ENCODE data around the gene MTMR3. TPM values are rescaled to one million over a fixed set of nuclear protein-coding genes. Genes with fewer than 3 reads are reported as not detected.

Gene MTMR3
- total RNA-seq, 2 experiments from 2014 or later, result 16.3 to 16.9 TPM

DNA sequence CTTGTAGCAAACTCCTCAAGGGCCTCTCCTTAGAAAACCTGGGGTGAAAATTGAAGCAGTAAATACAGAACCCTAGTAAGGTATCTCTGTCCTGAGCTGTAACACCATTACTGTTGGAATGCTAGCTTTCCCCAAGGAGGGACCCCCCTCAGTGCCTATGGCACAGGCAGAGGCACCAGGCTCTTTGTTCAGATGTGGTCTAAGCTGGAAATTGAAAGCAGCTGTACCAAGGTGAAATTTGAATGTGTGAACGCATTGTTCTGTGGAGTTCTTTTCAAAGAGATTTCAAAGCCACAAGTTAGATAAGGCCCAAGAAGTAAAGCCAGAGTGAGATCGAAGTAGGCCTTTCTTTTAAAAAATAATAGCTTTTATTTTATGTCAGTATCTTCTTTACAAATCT lies 125.4 kb downstream of the MTMR3 start:
- Mint-ChIP-seq H3K4me1 (peaks cover 4% of the 10 kb centered on the region), H3K36me3 (no peaks in the 10 kb centered on the region), H3K27me3 (no peaks in the 10 kb centered on the region), H3K9me3 (no peaks in the 10 kb centered on the region), H3K27ac (no peak overlapping the region), H3K4me3 (no peak overlapping the region)
- no peak for DNase-seq

GRCh38 chr22:30009478-30009877 lies 126.5 kb downstream of the MTMR3 start:
- no peak overlapping the region for H3K4me3 Mint-ChIP-seq
- peaks cover 2% of the 10 kb centered on the region for H3K36me3 Mint-ChIP-seq
- no peak overlapping the region for H3K27ac Mint-ChIP-seq
- DNase-seq, result no peak
- no peaks in the 10 kb centered on the region for H3K27me3 Mint-ChIP-seq
- peaks cover 4% of the 10 kb centered on the region for H3K4me1 Mint-ChIP-seq
- H3K9me3 Mint-ChIP-seq, result no peaks in the 10 kb centered on the region

DNA sequence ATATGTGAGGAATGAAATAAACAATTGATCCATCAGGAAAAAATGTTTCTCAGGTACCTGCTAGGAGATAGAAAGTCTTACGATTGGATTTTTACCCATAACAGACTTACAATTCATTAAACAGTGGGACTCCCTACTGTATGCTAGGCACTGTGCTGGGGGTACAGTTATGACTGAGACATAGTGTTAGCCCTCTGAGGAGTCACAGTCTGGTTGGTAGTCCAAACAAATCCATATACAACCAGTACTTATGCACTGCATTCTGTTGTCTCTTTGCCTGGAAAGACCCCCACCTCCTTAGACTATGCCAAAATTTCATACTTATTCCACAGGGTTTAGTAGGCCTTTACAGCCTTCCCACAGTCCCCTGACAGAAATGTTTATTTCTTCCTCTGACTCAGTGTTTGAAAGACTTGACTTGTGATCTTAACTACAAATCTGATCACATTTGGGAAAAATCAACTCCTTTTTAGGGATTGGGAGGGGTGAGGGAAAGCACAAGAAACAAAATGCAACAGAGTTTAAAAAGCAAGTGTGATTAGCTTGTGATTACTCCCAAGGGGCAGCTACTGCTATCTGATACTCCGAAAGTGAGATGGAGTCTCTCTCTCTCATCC lies 127.9 kb downstream of the MTMR3 start:
- no peaks in the 10 kb centered on the region for H3K9me3 Mint-ChIP-seq
- peaks cover 4% of the 10 kb centered on the region for H3K4me1 Mint-ChIP-seq
- peaks cover 4% of the 10 kb centered on the region for H3K36me3 Mint-ChIP-seq
- no peak overlapping the region for H3K27ac Mint-ChIP-seq
- no peak for DNase-seq
- no peak overlapping the region for H3K4me3 Mint-ChIP-seq
- no peaks in the 10 kb centered on the region for H3K27me3 Mint-ChIP-seq

GRCh38 chr22:30013201-30013600 lies 130.2 kb downstream of the MTMR3 start:
- no peaks in the 10 kb centered on the region for H3K27me3 Mint-ChIP-seq
- peaks cover under 1% of the 10 kb centered on the region for H3K4me1 Mint-ChIP-seq
- H3K36me3 Mint-ChIP-seq, result peaks cover 5% of the 10 kb centered on the region
- H3K4me3 Mint-ChIP-seq, result no peak overlapping the region
- no peak overlapping the region for H3K27ac Mint-ChIP-seq
- DNase-seq, result no peak
- H3K9me3 Mint-ChIP-seq, result no peaks in the 10 kb centered on the region

DNA sequence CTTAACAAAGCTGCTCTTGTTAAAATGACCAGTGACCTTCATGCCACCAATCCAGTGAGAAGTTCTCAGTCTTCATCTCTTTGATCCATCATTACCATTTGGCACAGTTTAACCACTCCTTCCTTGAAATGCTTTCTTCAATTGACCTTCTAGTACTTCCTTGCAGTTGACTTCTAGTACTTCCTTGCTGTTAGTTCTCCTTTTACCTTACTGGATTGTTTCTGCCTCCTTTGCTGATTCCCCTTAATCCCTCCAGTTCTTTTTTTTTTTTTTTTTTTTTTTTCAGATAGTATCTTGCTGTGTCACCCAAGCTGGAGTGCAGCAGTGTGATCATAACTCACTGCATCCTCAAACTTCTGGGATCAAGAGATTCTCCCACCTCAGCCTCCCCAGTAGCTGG lies 131.3 kb downstream of the MTMR3 start:
- Mint-ChIP-seq H3K4me1 (no peaks in the 10 kb centered on the region), H3K4me3 (no peak overlapping the region), H3K27me3 (no peaks in the 10 kb centered on the region), H3K9me3 (no peaks in the 10 kb centered on the region), H3K36me3 (peaks cover 6% of the 10 kb centered on the region), H3K27ac (no peak overlapping the region)
- no peak for DNase-seq

GRCh38 chr22:30015229-30015797 lies 132.3 kb downstream of the MTMR3 start:
- no peak overlapping the region for H3K27ac Mint-ChIP-seq
- DNase-seq, result no peak
- H3K4me3 Mint-ChIP-seq, result no peak overlapping the region
- no peaks in the 10 kb centered on the region for H3K4me1 Mint-ChIP-seq
- H3K36me3 Mint-ChIP-seq, result peaks cover 6% of the 10 kb centered on the region
- no peaks in the 10 kb centered on the region for H3K27me3 Mint-ChIP-seq
- H3K9me3 Mint-ChIP-seq, result no peaks in the 10 kb centered on the region

DNA sequence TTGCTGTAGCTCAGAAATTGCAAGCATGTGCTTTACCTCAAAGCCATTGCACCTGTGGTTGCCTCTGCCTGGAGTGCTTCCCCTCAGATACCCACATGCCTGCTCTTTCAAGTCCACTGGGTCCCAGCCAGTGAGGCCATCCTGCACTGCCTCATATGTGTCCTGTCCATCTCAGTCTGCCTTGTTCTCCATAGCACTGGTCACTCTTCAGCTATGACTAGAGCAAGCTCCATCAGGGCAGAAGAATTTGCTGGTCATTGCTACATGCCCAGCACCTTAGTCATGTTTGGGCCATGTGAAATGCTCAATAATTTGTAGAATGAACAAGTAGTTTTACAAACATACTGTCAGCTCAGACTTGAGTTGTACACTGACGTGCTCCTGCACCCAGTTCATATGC lies 132.9 kb downstream of the MTMR3 start:
- H3K4me1 Mint-ChIP-seq, result no peaks in the 10 kb centered on the region
- no peaks in the 10 kb centered on the region for H3K27me3 Mint-ChIP-seq
- no peaks in the 10 kb centered on the region for H3K9me3 Mint-ChIP-seq
- no peak overlapping the region for H3K4me3 Mint-ChIP-seq
- no peak for DNase-seq
- H3K27ac Mint-ChIP-seq, result no peak overlapping the region
- peaks cover 10% of the 10 kb centered on the region for H3K36me3 Mint-ChIP-seq

GRCh38 chr22:30016596-30016995 lies 133.6 kb downstream of the MTMR3 start:
- H3K27ac Mint-ChIP-seq, result no peak overlapping the region
- no peak for DNase-seq
- H3K27me3 Mint-ChIP-seq, result no peaks in the 10 kb centered on the region
- no peaks in the 10 kb centered on the region for H3K9me3 Mint-ChIP-seq
- H3K4me3 Mint-ChIP-seq, result no peak overlapping the region
- no peaks in the 10 kb centered on the region for H3K4me1 Mint-ChIP-seq
- peaks cover 11% of the 10 kb centered on the region for H3K36me3 Mint-ChIP-seq

DNA sequence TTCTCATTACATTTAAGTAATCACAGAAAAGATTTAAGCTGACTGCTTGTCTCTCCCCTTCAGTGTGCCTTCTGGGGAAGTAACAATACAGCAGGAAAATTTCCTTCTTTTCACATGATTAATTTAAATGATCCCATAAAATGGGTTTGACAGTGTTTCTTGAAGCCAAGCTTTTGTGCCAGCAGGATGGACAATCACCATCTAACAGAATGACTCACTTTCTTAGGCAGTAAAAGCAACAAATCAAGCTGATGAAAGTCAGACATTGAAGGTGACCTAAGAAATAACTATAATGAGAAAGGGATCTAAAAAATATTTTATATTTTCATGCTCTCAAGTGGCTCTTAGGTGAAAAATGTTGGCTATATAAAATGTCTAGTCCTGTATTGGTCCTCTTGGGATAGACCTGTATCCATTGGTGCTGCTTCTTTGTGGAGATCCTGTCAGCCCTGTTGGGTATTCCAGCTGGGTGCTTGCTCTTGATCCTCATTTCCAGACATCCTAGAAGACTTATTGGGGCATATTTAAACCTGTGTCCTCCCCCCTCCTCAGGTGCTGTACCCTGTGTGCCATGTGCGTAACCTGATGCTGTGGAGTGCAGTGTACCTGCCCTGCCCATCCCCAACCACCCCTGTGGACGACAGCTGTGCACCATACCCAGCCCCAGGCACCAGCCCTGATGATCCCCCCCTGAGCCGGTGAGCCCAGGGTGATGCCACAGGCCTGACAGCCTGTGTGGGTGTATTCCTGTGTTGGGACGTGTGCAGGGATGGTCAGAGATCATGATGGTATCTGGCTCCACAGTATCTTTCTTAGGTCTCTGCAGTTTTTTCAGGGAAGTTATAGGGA lies 134.6 kb downstream of the MTMR3 start:
- H3K4me3 Mint-ChIP-seq, result no peak overlapping the region
- H3K4me1 Mint-ChIP-seq, result no peaks in the 10 kb centered on the region
- no peaks in the 10 kb centered on the region for H3K27me3 Mint-ChIP-seq
- peaks cover 11% of the 10 kb centered on the region for H3K36me3 Mint-ChIP-seq
- no peaks in the 10 kb centered on the region for H3K9me3 Mint-ChIP-seq
- DNase-seq, result no peak
- H3K27ac Mint-ChIP-seq, result no peak overlapping the region

- Mint-ChIP-seq H3K27ac (no peak overlapping the region), H3K9me3 (no peaks in the 10 kb centered on the region), H3K4me1 (peaks cover 8% of the 10 kb centered on the region), H3K27me3 (no peaks in the 10 kb centered on the region), H3K4me3 (no peak overlapping the region), H3K36me3 (peaks cover 12% of the 10 kb centered on the region)
- no peak for DNase-seq
Observed at GRCh38 chr22:30020511-30020910, 137.5 kb downstream of the MTMR3 start.

DNA sequence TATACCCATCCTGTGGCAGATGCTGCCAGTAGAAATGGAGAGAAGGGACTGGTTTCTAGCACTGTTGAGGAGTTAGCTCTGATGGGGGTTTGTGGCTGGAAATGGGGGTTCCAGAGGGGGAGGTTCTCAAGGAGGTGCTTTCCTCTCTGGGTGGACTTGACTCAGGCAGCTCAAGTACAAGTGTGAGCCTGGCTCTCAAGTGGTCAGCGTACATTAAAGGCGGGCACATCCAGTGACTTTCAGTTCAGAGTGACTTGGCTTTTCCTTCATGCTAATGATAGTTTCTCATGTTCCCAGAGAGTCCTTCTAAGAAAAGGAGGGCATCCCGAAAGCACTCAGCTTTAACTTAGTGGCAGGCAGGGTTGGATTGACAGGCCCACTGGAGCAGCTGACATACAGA lies 138.4 kb downstream of the MTMR3 start:
- no peaks in the 10 kb centered on the region for H3K27me3 Mint-ChIP-seq
- no peak for DNase-seq
- no peak overlapping the region for H3K27ac Mint-ChIP-seq
- peaks cover 11% of the 10 kb centered on the region for H3K36me3 Mint-ChIP-seq
- peaks cover 8% of the 10 kb centered on the region for H3K4me1 Mint-ChIP-seq
- no peaks in the 10 kb centered on the region for H3K9me3 Mint-ChIP-seq
- H3K4me3 Mint-ChIP-seq, result no peak overlapping the region

GRCh38 chr22:30021881-30022619 lies 139.1 kb downstream of the MTMR3 start:
- Mint-ChIP-seq H3K4me3 (no peak overlapping the region), H3K4me1 (peaks cover 8% of the 10 kb centered on the region), H3K27ac (no peak overlapping the region), H3K9me3 (no peaks in the 10 kb centered on the region), H3K36me3 (peaks cover 11% of the 10 kb centered on the region), H3K27me3 (no peaks in the 10 kb centered on the region)
- no peak for DNase-seq

GRCh38 chr22:30023099-30023660 lies 140.2 kb downstream of the MTMR3 start:
- H3K27me3 Mint-ChIP-seq, result no peaks in the 10 kb centered on the region
- peak overlapping the region; percentile 52 for H3K27ac Mint-ChIP-seq
- no peaks in the 10 kb centered on the region for H3K9me3 Mint-ChIP-seq
- no peak overlapping the region for H3K4me3 Mint-ChIP-seq
- peaks cover 8% of the 10 kb centered on the region for H3K4me1 Mint-ChIP-seq
- H3K36me3 Mint-ChIP-seq, result peaks cover 11% of the 10 kb centered on the region
- DNase-seq, result no peak

- H3K4me1 Mint-ChIP-seq, result peaks cover 8% of the 10 kb centered on the region
- no peak overlapping the region for H3K4me3 Mint-ChIP-seq
- no peak for DNase-seq
- H3K27me3 Mint-ChIP-seq, result no peaks in the 10 kb centered on the region
- H3K27ac Mint-ChIP-seq, result no peak overlapping the region
- H3K36me3 Mint-ChIP-seq, result peaks cover 10% of the 10 kb centered on the region
- no peaks in the 10 kb centered on the region for H3K9me3 Mint-ChIP-seq
Observed at GRCh38 chr22:30024231-30024630, 141.3 kb downstream of the MTMR3 start.

DNA sequence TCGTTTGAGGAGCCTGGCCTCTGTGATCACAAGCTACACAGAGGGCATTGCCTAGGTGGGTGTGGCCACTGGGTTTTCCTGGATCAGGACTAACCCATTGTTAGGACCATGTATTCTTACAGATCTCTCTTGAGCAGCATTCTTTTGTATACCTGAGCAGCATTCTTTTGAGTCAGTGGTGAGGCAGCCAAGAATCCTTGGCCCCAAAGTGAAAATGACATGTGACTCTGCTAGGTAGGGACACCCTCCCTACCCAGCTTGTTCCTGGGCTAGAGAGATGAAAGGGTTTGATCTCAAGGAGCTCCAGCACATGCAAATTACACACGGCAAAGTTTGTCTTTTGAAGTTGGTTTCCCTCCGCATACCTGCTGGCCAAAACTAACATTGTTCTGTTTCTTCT lies 142.2 kb downstream of the MTMR3 start:
- Mint-ChIP-seq H3K36me3 (peaks cover 10% of the 10 kb centered on the region), H3K4me3 (no peak overlapping the region), H3K27ac (no peak overlapping the region), H3K9me3 (no peaks in the 10 kb centered on the region), H3K27me3 (no peaks in the 10 kb centered on the region), H3K4me1 (peaks cover 8% of the 10 kb centered on the region)
- no peak for DNase-seq
